Measurements from ENCODE around the gene RCAN1. TPM values are rescaled to one million over a fixed set of nuclear protein-coding genes. Genes with fewer than 3 reads are reported as not detected.

The RCAN1 gene
- total and polyA plus RNA-seq, 9 of the 15 experiments (the other 6 are each of a cell fraction or from before 2014, with no cell fraction given): 4.4 to 16.5 (median 12.3) TPM

DNA sequence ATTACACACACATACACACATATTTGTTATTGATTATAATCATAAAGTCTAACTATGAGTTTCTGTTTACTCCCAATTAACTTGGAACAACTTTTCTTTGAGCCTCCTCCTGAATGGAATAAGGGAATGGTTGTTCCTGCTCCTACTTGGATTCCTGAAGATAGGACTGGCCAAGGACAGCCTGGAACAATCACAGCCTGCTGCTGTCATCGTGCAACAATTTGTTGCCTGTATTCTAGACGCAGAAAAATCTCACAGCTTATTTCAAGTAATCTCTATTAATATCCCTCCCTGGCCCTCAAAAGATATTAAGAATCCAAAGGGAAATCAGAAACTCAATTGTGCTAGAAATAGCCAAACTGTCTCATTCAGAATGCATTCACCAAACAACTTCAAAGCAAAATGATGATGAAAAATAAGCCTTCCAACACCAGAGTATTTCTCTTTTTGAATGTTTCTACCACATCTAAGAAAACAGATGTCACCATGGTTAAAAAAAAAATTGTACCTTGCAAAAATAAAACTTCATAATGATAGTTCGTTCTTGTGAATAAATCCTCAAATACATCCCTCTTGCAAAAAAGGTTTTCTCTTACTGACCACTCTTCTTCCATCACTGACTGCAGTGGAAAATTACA lies 30.9 kb downstream of the RCAN1 start:
- Histone ChIP-seq H4K20me1 (replicated peaks; ENCODE audit: control insufficient read depth, insufficient read depth, low read length) (peaks cover 17% of the 10 kb centered on the region; the same call in 1 of the 2 replicates), H3K4me3 (no peak overlapping the region), H3K9ac (ENCODE audit: insufficient read depth in 1 of 2, low read depth in 2 of 2, low read length in 2 of 2) (no peak overlapping the region), H3K9me1 (ENCODE audit: control insufficient read depth, insufficient read depth, low read length) (no peaks in the 10 kb centered on the region), H3K9me3 (replicated peaks; ENCODE audit: control insufficient read depth, insufficient read depth, low read depth, low read length) (no peaks in the 10 kb centered on the region), H3K79me2 (ENCODE audit: control insufficient read depth, insufficient read depth, low read length) (no peaks in the 10 kb centered on the region), H3K27me3 (ENCODE audit: control insufficient read depth in 2 of 2, insufficient read depth in 2 of 2, low read length in 2 of 2) (peaks cover 0 to 11% of the 10 kb centered on the region in 2 experiments; a peak in 3 of 5 replicates), H3K36me3 (ENCODE audit: control insufficient read depth, insufficient read depth, low read length) (no peaks in the 10 kb centered on the region), H3K27ac (ENCODE audit: extremely low read depth, low read depth, low read length) (no peak overlapping the region), H2AFZ (ENCODE audit: low read depth, low read length) (no peak overlapping the region), H3K4me1 (replicated peaks in 1 of 2; ENCODE audit: control insufficient read depth in 2 of 2, insufficient read depth in 2 of 2, low read length in 2 of 2) (peaks cover 0 to 8% of the 10 kb centered on the region in 2 experiments; a peak in 2 of 5 replicates), H3K4me2 (ENCODE audit: insufficient read depth, low read length) (no peak overlapping the region)
- intact Hi-C loops (cut with micrococcal nuclease): no loop called here
- WGBS (ENCODE audit: insufficient coverage, low coverage, missing lambda C conversion rate): 11% methylated on average over 3 of the region's 3 CpGs
- no peak for ATAC-seq
- DNase-seq (ENCODE audit: extremely low read depth in 1 of 4, low spot score in 3 of 4): no peak
- ChIA-PET POLR2A (no interaction called here), CTCF (ENCODE audit: low intra/inter-chr PET ratio) (interaction anchor here (1.0 kb wide), 1 partner anchor 46 kb away, joined by 3 read pairs; no protein-coding TSS in a partner anchor)
- BruUV-seq (replicated peaks): no TSS peak
- FAIRE-seq: no peak
- in situ Hi-C loops (cut with MboI): no loop called here
- TF ChIP-seq NRF1 (conservative IDR thresholded peaks at IDR 0.05 in 1 of 2, IDR thresholded peaks at IDR 0.05 in 1 of 2): no peak
- TF ChIP-seq KAT7 (CRISPR knock-in tag; IDR thresholded peaks at IDR 0.05; ENCODE audit: borderline replicate concordance): no peak
- TF ChIP-seq MYNN (IDR thresholded peaks at IDR 0.05): no peak
- TF ChIP-seq MYNN (CRISPR knock-in tag; IDR thresholded peaks at IDR 0.05): no peak
- no peak for TF ChIP-seq JUNB (CRISPR knock-in tag; conservative IDR thresholded peaks at IDR 0.05)
- TF ChIP-seq CREM (IDR thresholded peaks at IDR 0.05; ENCODE audit: low read depth): no peak
- TF ChIP-seq, protein P1, sequence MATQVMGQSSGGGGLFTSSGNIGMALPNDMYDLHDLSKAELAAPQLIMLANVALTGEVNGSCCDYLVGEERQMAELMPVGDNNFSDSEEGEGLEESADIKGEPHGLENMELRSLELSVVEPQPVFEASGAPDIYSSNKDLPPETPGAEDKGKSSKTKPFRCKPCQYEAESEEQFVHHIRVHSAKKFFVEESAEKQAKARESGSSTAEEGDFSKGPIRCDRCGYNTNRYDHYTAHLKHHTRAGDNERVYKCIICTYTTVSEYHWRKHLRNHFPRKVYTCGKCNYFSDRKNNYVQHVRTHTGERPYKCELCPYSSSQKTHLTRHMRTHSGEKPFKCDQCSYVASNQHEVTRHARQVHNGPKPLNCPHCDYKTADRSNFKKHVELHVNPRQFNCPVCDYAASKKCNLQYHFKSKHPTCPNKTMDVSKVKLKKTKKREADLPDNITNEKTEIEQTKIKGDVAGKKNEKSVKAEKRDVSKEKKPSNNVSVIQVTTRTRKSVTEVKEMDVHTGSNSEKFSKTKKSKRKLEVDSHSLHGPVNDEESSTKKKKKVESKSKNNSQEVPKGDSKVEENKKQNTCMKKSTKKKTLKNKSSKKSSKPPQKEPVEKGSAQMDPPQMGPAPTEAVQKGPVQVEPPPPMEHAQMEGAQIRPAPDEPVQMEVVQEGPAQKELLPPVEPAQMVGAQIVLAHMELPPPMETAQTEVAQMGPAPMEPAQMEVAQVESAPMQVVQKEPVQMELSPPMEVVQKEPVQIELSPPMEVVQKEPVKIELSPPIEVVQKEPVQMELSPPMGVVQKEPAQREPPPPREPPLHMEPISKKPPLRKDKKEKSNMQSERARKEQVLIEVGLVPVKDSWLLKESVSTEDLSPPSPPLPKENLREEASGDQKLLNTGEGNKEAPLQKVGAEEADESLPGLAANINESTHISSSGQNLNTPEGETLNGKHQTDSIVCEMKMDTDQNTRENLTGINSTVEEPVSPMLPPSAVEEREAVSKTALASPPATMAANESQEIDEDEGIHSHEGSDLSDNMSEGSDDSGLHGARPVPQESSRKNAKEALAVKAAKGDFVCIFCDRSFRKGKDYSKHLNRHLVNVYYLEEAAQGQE (IDR thresholded peaks at IDR 0.05; ENCODE audit: borderline replicate concordance): no peak
- TF ChIP-seq, protein P1 (CRISPR knock-in tag; IDR thresholded peaks at IDR 0.05; ENCODE audit: low read depth): no peak
- TF ChIP-seq SAP30 (IDR thresholded peaks at IDR 0.05; ENCODE audit: borderline replicate concordance, insufficient read depth, low read depth, low read length, poor library complexity, severe bottlenecking): no peak
- no peak for TF ChIP-seq ZHX1 (conservative IDR thresholded peaks at IDR 0.05; ENCODE audit: low read length)
- TF ChIP-seq CBFA2T2 (conservative IDR thresholded peaks at IDR 0.05): no peak
- no peak for TF ChIP-seq PHF20 (IDR thresholded peaks at IDR 0.05; ENCODE audit: partially characterized antibody)
- no peak for TF ChIP-seq FOXK2 (conservative IDR thresholded peaks at IDR 0.05 in 1 of 2, IDR thresholded peaks at IDR 0.05 in 1 of 2; ENCODE audit: low read depth in 2 of 2)
